C4-2B (cell line): ENCODE measurements around the gene ACADVL.
"Not testable (repeated sequence)": the region's sequence is repeated elsewhere in the genome, so short reads cannot be mapped to it uniquely, and the experiment has no call there.

Experiments used
- H3K27ac ChIP-seq: fragments of 450-650 bp; 2 replicates; pipeline ENCODE4 v1.5.1; 2017
- ZFX ChIP-seq: fragments of 450-650 bp; IDR thresholded peaks from 2 replicates; pipeline ENCODE4 v1.6.1; 2017
- TF ChIP-seq, protein P1 (sequence below): fragments of 450-650 bp; conservative IDR thresholded peaks from 2 replicates; pipeline ENCODE4 v1.5.1; 2017; ENCODE audit warnings: mild to moderate bottlenecking

ACADVL gene

DNA sequence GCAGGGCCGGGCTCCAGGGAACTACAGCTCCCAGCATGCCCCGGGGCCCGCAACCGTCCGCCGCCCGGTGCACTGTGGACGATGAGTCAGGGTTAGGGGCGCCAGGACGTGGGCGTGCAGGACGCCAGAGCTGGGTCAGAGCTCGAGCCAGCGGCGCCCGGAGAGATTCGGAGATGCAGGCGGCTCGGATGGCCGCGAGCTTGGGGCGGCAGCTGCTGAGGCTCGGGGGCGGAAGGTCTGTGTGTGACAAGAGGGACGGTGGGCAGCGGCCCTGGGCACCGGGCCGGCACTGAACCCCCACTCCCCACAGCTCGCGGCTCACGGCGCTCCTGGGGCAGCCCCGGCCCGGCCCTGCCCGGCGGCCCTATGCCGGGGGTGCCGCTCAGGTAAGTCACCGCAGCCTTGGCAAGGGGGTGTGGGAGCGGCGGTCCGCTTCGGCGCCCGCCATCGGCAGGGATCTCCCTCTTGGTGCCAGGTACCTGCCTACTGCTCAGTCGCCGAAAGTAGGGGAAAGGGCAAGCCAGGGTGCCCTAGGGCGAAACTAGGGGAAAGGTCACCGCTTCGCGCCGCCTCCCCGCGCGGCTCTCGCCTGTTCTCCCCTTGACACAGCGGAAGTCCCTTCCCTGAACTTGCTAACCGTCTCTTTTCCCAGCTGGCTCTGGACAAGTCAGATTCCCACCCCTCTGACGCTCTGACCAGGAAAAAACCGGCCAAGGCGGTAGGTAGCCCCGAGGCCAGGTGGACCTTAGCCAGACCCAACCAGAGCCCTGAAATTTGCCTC lies at the start of gene ACADVL, which contains the start of gene DLG4:
Gene ACADVL, plus strand, starts transcription at position 127 of the 781 bp plus-strand sequence. Its CDS starts 47 bp downstream, at position 174.
Gene DLG4, minus strand, starts transcription at position 25 of the 781 bp plus-strand sequence.
- TF ChIP-seq ZFX: peak; percentile 57; the same call in 1 of the 2 replicates
- TF ChIP-seq, protein P1, sequence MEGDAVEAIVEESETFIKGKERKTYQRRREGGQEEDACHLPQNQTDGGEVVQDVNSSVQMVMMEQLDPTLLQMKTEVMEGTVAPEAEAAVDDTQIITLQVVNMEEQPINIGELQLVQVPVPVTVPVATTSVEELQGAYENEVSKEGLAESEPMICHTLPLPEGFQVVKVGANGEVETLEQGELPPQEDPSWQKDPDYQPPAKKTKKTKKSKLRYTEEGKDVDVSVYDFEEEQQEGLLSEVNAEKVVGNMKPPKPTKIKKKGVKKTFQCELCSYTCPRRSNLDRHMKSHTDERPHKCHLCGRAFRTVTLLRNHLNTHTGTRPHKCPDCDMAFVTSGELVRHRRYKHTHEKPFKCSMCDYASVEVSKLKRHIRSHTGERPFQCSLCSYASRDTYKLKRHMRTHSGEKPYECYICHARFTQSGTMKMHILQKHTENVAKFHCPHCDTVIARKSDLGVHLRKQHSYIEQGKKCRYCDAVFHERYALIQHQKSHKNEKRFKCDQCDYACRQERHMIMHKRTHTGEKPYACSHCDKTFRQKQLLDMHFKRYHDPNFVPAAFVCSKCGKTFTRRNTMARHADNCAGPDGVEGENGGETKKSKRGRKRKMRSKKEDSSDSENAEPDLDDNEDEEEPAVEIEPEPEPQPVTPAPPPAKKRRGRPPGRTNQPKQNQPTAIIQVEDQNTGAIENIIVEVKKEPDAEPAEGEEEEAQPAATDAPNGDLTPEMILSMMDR: no peak
- peak within 1 kb of the TSS; percentile 100 for H3K27ac ChIP-seq

DNA sequence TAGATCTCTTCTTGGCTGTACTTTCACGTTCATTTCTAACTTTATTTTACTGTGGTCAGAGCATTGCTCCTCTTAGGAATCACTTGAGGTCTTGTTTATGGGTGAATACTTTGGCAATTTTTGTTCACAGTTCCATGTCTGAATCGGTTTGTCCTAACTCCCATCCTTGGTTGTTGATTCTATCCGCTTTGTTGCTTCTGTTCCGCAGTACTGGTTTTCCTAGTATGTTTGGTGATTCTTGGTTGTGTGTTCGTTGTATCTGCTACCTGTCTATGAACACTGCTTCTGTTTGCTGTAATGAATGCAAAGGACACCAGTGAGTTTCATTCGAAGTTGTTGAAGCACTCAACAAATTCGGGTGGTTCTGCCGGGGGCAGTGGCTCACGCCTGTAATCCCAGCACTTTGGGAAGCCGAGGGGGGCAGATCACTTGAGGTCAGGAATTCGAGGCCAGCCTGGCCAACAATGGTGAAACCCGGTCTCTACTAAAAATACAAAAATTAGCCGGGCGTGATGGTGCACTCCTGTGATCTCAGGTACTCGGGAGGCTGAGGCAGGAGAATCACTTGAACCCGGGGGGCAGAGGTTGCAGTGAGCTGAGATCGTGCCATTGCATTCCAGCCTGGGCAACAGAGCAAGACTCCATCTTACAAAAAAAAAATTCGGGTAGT lies 47.1 kb upstream of the ACADVL start:
- not testable (repeated sequence) for H3K27ac ChIP-seq

GRCh38 chr17:7173687-7174602 lies 45.8 kb upstream of the ACADVL start:
- H3K27ac ChIP-seq: no peak overlapping the region
- no peak for TF ChIP-seq ZFX
- TF ChIP-seq, protein P1: no peak

- TF ChIP-seq ZFX: no peak
- TF ChIP-seq, protein P1: no peak
- H3K27ac ChIP-seq: no peak overlapping the region
These were observed 45.0 kb upstream of the ACADVL start for GRCh38 chr17:7174603-7175326.

GRCh38 chr17:7175330-7175733 lies 44.4 kb upstream of the ACADVL start:
- TF ChIP-seq ZFX: no peak
- TF ChIP-seq, protein P1: no peak
- H3K27ac ChIP-seq: no peak overlapping the region

DNA sequence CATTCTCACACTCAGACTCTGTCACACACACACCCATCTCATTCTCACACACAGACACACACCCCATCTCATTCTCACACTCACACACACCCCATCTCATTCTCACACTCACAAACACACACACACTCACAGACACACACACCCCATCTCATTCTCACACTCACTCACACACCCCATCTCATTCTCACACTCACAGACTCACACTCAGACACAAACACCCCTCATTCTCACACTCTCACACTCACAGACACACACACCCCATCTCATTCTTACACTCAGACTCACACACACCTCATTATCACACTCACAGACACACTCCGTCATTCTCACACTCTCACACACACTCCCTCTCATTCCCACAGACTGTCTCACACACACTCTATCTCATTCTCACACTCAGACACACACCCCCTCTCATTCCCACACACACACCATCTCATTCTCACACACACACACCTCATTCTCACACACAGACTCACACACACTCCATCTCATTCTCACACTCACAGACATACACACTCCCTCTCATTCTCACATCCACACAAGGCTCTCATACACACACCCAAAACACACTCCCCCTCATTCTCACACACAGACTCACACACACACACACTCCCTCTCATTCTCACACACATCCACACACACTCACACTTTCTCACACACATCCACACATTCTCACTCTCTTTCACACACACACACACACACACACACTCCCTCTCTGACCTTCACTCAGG lies 43.5 kb upstream of the ACADVL start:
- no peak overlapping the region for H3K27ac ChIP-seq
- no peak for TF ChIP-seq ZFX
- TF ChIP-seq, protein P1: no peak

- TF ChIP-seq, protein P1: no peak
- no peak for TF ChIP-seq ZFX
- no peak overlapping the region for H3K27ac ChIP-seq
These were observed 42.9 kb upstream of the ACADVL start for GRCh38 chr17:7176841-7177190.
